K562 (cell line): ENCODE measurements around the gene SRGAP3. TPM values are rescaled to one million over a fixed set of nuclear protein-coding genes. Genes with fewer than 3 reads are reported as not detected.

ENCODE experiments used
- ATAC-seq: fragments of 200-7000 bp; cut with Tn5 transposase; 3 replicates; pipeline ENCODE4 v1.9.1; 2020; ENCODE audit warnings: moderate library complexity
- BruUV-seq: library from RNA; stranded (reverse); fragments of 400-500 nt; replicated peaks from 2 replicates; lab custom pipeline; 2021; lab: Mats Ljungman, UMichigan
- CTCF ChIA-PET: fragments of 300-600 bp; formaldehyde crosslinking; extraction: SDS; loops from one replicate; lab custom pipeline; 2021; ENCODE audit warnings: low intra/inter-chr PET ratio; lab: Yijun Ruan, JAX
- POLR2A ChIA-PET: fragments of 300-600, 350-650 bp; sonication (Branson Sonifier 250); formaldehyde crosslinking; extraction: SDS; loops from one replicate; lab custom pipeline; 2021; ENCODE audit warnings: antibody characterized with exemption, inconsistent platforms; lab: Yijun Ruan, JAX
- DNase-seq, 4 experiments: peaks; one replicate each; pipeline versions ENCODE4 v3.0.0 to v3.0.0-alpha.2; 2011 to 2018; ENCODE audit warnings: low spot score in 3 of 4, mixed read lengths in 3 of 4; ENCODE audit errors: extremely low read depth in 1 of 4
- FAIRE-seq: peaks from 2 replicates; lab custom pipeline; 2011; peaks lifted over from hg19 to GRCh38; lab: Jason Lieb, UNC
- H2AFZ ChIP-seq: 2 replicates; pipeline ENCODE4 v1.6.0; 2011; ENCODE audit warnings: low read depth, low read length, control low read depth, inconsistent platforms
- H3K27ac ChIP-seq: fragments of 200-600 bp; 3 replicates; pipeline ENCODE4 v1.8.0; 2011; ENCODE audit warnings: low read depth, mild to moderate bottlenecking, control low read depth, inconsistent platforms, low read length, moderate library complexity, mixed read lengths; ENCODE audit errors: extremely low read depth
- H3K27me3 ChIP-seq, 2 experiments: fragments of 300-600 bp in 1 of 2; 2 replicates in 1 of 2; 3 replicates in 1 of 2; pipeline versions ENCODE4 v1.6.0 to v1.8.0; 2011; ENCODE audit warnings: inconsistent platforms in 2 of 2, low read length in 2 of 2, mild to moderate bottlenecking in 1 of 2, mixed read lengths in 1 of 2, moderate library complexity in 1 of 2; ENCODE audit not compliant: control insufficient read depth in 2 of 2, insufficient read depth in 2 of 2
- H3K36me3 ChIP-seq: fragments of 300-600 bp; 3 replicates; pipeline ENCODE4 v1.8.0; 2011; ENCODE audit warnings: mild to moderate bottlenecking, low read length, inconsistent platforms; ENCODE audit not compliant: control insufficient read depth, insufficient read depth
- H3K4me1 ChIP-seq, 2 experiments: fragments of 200-600 bp in 1 of 2; replicated peaks in 1 of 2; 2 replicates in 1 of 2; 3 replicates in 1 of 2; pipeline versions ENCODE4 v1.5.1 to v1.8.0; 2011; ENCODE audit warnings: inconsistent platforms in 2 of 2, low read length in 2 of 2, mild to moderate bottlenecking in 1 of 2, mixed read lengths in 1 of 2, moderate library complexity in 1 of 2; ENCODE audit not compliant: control insufficient read depth in 2 of 2, insufficient read depth in 2 of 2
- H3K4me2 ChIP-seq: 2 replicates; pipeline ENCODE4 v1.6.1; 2011; ENCODE audit warnings: low read length, control low read depth, inconsistent platforms, mixed read lengths; ENCODE audit not compliant: insufficient read depth
- H3K4me3 ChIP-seq: fragments of 200-600 bp; sonication (generic), shearing (Covaris generic); 2 replicates; pipeline ENCODE4 v1.5.1; 2016; ENCODE audit warnings: control low read depth, inconsistent platforms
- H3K79me2 ChIP-seq: fragments of 200-600 bp; 3 replicates; pipeline ENCODE4 v1.8.0; 2011; ENCODE audit warnings: low read length, inconsistent platforms; ENCODE audit not compliant: control insufficient read depth, insufficient read depth
- H3K9ac ChIP-seq, 2 experiments: 2 replicates each; pipeline versions ENCODE4 v1.6.0 to v1.6.1; 2011; ENCODE audit warnings: low read depth in 2 of 2, low read length in 2 of 2, control low read depth in 1 of 2, inconsistent platforms in 1 of 2, mild to moderate bottlenecking in 1 of 2, mixed read lengths in 1 of 2; ENCODE audit not compliant: insufficient read depth in 1 of 2
- H3K9me1 ChIP-seq: one replicate; pipeline ENCODE4 v1.6.0; 2011; ENCODE audit warnings: inconsistent platforms, mild to moderate bottlenecking, low read length, moderate library complexity; ENCODE audit not compliant: control insufficient read depth, insufficient read depth
- H3K9me3 ChIP-seq: replicated peaks from 2 replicates; pipeline ENCODE4 v1.5.1; 2011; ENCODE audit warnings: low read depth, low read length, inconsistent platforms; ENCODE audit not compliant: control insufficient read depth, insufficient read depth
- H4K20me1 ChIP-seq: replicated peaks from 2 replicates; pipeline ENCODE4 v1.6.1; 2011; ENCODE audit warnings: low read length, inconsistent platforms, mixed read lengths; ENCODE audit not compliant: control insufficient read depth, insufficient read depth
- HDAC3 ChIP-seq: fragments of 450-650 bp; IDR thresholded peaks from 2 replicates; pipeline ENCODE4 v1.6.1; 2018; ENCODE audit warnings: borderline replicate concordance, mild to moderate bottlenecking, moderate library complexity; ENCODE audit not compliant: partially characterized antibody
- MIER1 ChIP-seq: fragments of 450-650 bp; IDR thresholded peaks from 2 replicates; pipeline ENCODE4 v1.6.1; 2016; ENCODE audit warnings: antibody characterized with exemption, mild to moderate bottlenecking, low read depth
- POLR2G ChIP-seq: fragments of 200-400 bp; formaldehyde crosslinking; IDR thresholded peaks from 2 replicates; pipeline ENCODE4 v1.6.1; 2017; ENCODE audit warnings: low read depth, mild to moderate bottlenecking, antibody characterized with exemption, low read length, moderate library complexity
- PURB ChIP-seq: sonication (generic); formaldehyde crosslinking; IDR thresholded peaks from 2 replicates; pipeline ENCODE4 v1.9.0; 2021; ENCODE audit warnings: low read depth, mild to moderate bottlenecking, missing genetic modification reagents
- RBM15 ChIP-seq: fragments of 200-400 bp; formaldehyde crosslinking; IDR thresholded peaks from 2 replicates; pipeline ENCODE4 v1.6.1; 2018; ENCODE audit warnings: mild to moderate bottlenecking, low read length, moderate library complexity; ENCODE audit not compliant: insufficient read depth
- SMAD4 ChIP-seq: fragments of 250-450 bp; sonication (Bioruptor Pico); conservative IDR thresholded peaks from 2 replicates; pipeline ENCODE4 v1.8.0; 2021; ENCODE audit warnings: inconsistent platforms, mild to moderate bottlenecking, moderate library complexity
- STAT5A ChIP-seq: IDR thresholded peaks from 2 replicates; pipeline ENCODE4 v1.6.1; 2012; ENCODE audit warnings: low read length, inconsistent platforms, borderline replicate concordance
- ZNF644 ChIP-seq: fragments of 200-800 bp; sonication (Bioruptor generic); IDR thresholded peaks from 2 replicates; pipeline ENCODE4 v1.6.1; 2016; ENCODE audit warnings: low read depth, missing genetic modification characterization, missing compliant biosample characterization
- WGBS: fragments of 100-300 bp; shearing (Covaris generic); methylation state at CpG from one replicate; pipeline ENCODE4 v1.1.6; 2016; ENCODE audit warnings: low coverage, mixed read lengths; ENCODE audit not compliant: insufficient coverage; ENCODE audit errors: missing lambda C conversion rate; 5-methylcytosine and 5-hydroxymethylcytosine counted together
- in situ Hi-C: fragments of 300-500 bp; cut with MboI; formaldehyde crosslinking; loops from 4 replicates; pipeline ENCODE4 v1.15.0; 2018; ENCODE audit warnings: inconsistent platforms, mixed read lengths
- intact Hi-C: fragments of 100-400 bp; cut with micrococcal nuclease; formaldehyde crosslinking; loops from 2 replicates; pipeline ENCODE4 v1.14.2; 2022
- polyA plus RNA-seq, 8 experiments: library from polyadenylated mRNA; depleted of rRNA in 4 of 8; stranded (reverse) in 5 of 8; unstranded in 3 of 8; fragments of >200 nt; fragmentation: Nextera tagmentation in 2 of 8; fragmentation: Illumina TruSeq in 1 of 8; extraction: Ambion mirVana in 2 of 8; extraction: Trizol in 1 of 8; gene quantifications; 2 replicates each; pipeline versions ENCODE4 v1.2.1 to v1.2.3, GENCODE V29; 2011 to 2014; ENCODE audit warnings: inconsistent platforms in 1 of 8, missing spikeins in 1 of 8
- total RNA-seq, 7 experiments: library from RNA; depleted of rRNA in 6 of 7; stranded (reverse); fragments of >200 nt in 6 of 7; fragmentation: Illumina TruSeq in 2 of 7; extraction: Trizol in 2 of 7; gene quantifications; 2 replicates each; pipeline versions ENCODE4 v1.2.1 to v1.2.3, GENCODE V29; 2011 to 2021; ENCODE audit warnings: low replicate concordance in 1 of 7
- TF ChIP-seq, protein P1 (sequence below): fragments of 250-450 bp; sonication (Bioruptor Pico); IDR thresholded peaks from 2 replicates; pipeline ENCODE4 v1.4.0; 2020; ENCODE audit warnings: mild to moderate bottlenecking, moderate library complexity

SRGAP3 gene
- total and polyA plus RNA-seq, 9 of the 15 experiments (the other 6 are each of a cell fraction or from before 2014, with no cell fraction given): 0.11 to 0.85 (median 0.35) TPM; not detected in 2

- CTCF ChIA-PET: no interaction called here
- Histone ChIP-seq H4K20me1 (no peaks in the 10 kb centered on the region), H3K9me1 (no peaks in the 10 kb centered on the region), H3K9me3 (no peaks in the 10 kb centered on the region), H2AFZ (no peak overlapping the region), H3K4me1 (no peaks in the 10 kb centered on the region), H3K79me2 (no peaks in the 10 kb centered on the region), H3K4me3 (no peak overlapping the region), H3K9ac (no peak overlapping the region), H3K4me2 (no peak overlapping the region), H3K36me3 (no peaks in the 10 kb centered on the region), H3K27me3 (peaks cover 11 to 51% of the 10 kb centered on the region in 2 experiments; a peak in 4 of 5 replicates), H3K27ac (no peak overlapping the region)
- ATAC-seq (no peak), FAIRE-seq (no peak), DNase-seq (no peak)
- in situ Hi-C loops (no loop called here), intact Hi-C loops (no loop called here)
- no TSS peak for BruUV-seq
- TF ChIP-seq RBM15 (no peak), ZNF644 (tag) (no peak), STAT5A (no peak), MIER1 (no peak), SMAD4 (no peak), HDAC3 (no peak), PURB (CRISPR knock-in tag) (no peak), POLR2G (no peak)
- TF ChIP-seq, protein P1, sequence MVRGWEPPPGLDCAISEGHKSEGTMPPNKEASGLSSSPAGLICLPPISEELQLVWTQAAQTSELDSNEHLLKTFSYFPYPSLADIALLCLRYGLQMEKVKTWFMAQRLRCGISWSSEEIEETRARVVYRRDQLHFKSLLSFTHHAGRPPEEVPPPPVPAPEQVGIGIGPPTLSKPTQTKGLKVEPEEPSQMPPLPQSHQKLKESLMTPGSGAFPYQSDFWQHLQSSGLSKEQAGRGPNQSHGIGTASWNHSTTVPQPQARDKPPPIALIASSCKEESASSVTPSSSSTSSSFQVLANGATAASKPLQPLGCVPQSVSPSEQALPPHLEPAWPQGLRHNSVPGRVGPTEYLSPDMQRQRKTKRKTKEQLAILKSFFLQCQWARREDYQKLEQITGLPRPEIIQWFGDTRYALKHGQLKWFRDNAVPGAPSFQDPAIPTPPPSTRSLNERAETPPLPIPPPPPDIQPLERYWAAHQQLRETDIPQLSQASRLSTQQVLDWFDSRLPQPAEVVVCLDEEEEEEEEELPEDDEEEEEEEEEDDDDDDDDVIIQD: no peak
- WGBS: 1% methylated on average over 7 of the region's 7 CpGs
- POLR2A ChIA-PET: interaction anchor here (0.5 to 1.2 kb wide), 4 partner anchors 10 to 213 kb away, joined by 3 to 5 read pairs (median 3); no protein-coding TSS in a partner anchor
These were observed 152.0 kb downstream of the SRGAP3 start for GRCh38 chr3:9097495-9097894.
